RPMI8226 (cell line): ENCODE results near the gene CALML3.

Experiments used
- DNase-seq: peaks from one replicate; pipeline ENCODE4 v3.0.0-alpha.2; 2015

Gene CALML3

DNA sequence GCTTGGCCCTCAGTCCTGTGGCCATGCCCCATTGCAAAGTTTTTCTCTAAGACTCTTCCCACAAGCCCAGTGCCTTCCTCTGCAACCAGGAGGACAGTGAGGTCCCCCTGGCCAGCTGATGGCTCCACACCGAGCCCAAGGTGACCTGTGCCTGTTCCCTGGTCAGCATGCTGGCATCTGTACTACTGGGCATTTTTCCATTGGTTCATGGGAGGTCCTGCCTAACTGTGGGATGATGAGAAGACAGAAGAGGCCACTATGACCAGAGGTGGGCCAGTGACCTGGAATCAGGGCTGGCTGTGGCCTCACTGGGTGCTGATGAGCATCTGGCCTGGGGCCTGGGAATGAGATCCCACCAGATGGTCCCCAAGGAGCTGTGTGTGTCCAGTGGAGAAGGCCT lies 20.2 kb downstream of the CALML3 start:
- DNase-seq: no peak

DNA sequence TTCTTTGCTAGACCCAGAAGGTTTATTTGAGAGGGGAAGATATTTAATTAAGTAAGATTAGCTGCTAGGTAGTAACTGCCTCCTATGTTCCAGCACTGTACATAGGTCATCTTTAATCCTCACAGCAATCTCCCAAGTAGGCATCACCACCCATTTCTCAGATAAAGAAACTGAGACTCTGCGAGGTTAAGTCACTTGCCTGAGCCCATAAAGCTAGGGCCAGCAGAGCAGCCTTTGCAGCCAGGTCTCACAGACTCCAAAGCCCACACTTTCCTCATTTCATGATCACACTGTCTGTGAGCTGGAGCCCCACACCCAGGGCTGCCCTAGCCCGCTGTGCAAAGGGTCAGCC lies 20.6 kb downstream of the CALML3 start:
- DNase-seq: no peak

DNA sequence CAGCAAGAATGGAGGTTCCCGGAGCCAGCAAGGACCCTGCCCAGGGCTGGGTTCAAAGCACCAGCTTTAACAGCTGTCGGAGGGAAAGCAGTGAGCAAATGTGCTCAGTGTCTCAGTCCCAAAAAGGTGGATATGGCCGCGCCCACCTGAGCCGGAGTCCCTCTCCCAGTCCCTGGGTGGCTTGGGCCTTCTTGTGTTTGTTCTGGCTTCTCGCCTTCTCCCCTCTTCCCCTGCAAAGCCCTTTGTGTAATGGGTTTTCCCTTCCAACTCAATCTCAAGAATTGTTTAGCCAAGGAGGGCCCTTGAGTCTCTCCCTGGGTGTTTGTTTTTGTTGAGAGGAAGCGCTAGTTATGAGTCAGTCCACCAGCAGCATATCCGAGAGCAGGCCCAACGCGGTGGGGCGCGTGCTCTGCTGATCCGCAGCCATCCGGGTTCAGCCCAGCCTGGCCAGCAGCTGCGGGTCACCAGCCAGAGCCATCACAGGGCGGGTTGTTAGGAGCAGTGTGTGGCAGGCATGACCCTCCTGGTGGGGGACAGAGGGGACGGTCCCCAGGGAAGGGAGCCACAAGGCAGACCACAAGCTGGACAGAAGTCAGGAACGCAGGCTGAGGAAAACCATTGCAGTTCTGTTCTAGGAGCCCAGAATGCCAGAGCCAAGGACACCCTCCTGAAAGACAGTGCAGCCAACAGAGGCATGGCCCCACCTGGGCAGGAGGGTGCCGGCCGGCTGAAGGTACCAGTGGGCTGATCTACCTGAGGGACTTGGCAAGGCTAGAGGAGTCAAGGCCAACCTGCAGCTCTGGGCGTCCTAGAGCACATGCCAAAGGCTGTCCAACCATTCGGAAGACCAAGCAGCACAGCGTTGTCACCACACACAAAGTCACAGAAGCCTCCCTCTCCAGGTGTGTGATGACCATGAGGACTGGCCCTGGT lies 21.3 kb downstream of the CALML3 start:
- DNase-seq: no peak

DNA sequence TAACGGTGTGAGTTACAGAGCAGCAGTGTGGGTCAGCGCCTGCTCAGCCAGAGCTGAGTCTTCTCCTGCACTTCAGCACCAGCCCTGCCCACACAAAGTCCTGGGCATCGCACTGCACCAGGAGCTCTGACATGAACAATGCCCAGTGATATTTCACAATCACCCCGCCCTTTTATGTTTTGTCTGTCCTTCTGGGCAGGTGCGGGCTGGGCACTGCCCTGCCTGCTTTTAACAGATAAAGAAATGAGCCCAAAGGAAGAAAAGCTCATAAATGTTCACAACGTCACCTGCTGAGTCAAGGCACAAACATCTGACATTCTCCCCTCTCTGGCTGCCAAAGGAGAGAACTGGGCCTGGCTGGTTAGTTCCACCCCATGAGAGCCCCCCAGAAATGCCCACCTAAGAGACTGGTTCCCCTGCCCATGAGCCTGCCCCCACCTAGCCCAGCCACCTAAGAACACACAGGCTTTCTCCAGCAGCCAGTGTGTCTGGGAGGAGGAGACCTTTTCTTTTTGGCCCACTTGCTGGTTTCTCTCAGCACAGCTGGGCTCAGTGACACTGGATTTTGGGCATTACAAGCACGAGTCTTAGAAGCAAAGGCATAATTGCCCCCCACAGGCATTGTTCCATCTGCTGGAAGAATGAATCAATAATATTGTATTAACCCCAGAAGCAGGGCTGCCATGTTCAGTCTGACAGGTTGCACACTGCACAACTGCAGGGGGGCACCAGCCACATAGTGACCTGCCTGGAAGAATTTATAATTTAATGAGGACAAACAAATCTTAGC lies 22.3 kb downstream of the CALML3 start:
- DNase-seq: no peak

DNA sequence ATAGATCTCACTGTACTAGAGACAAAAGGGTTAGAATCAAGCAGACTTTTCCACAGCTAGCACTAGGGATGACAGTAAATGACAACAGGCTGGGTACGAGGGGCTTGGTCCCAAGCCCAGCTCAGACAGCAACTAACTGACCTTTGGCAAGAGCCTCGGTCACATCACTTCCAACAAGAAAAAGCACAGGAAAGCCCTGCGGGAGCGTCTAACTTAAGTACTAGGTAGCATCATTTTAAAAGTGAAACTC lies 22.8 kb downstream of the CALML3 start:
- no peak for DNase-seq

DNA sequence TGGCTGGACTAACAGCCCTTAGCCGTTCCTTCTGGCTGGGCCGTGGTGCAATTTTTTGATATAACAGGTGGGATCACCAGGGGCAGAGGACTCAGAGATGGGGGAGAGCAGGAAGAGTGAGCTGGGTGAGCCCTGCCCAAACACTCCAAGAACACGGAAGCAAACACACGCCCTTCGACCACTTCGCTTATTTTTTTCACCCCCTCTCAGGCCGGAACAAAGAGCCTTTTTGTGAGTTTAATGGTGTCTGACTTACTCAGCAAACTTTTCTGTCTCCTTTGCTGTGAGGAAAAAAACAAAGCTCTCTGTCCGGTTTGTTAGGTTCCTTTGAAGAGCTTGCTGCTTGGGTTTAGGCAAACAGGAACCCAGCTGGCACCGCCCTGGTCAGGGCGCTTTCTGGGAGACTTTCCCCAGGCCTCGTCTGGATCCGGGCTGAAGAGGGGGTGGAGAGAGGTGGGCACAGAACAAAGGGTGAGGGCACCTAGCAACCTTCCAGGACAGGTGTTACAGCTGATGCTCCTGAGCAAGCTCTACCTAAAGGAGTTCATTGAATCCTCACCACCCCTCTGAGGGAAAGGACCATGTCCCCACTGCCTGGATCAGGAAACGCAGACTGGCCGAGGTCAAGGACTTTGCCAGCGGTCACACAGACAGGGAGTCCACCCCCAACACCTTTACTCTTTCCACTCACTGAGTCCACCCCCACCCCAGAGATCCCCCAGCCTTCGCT lies 23.3 kb downstream of the CALML3 start:
- DNase-seq: no peak

DNA sequence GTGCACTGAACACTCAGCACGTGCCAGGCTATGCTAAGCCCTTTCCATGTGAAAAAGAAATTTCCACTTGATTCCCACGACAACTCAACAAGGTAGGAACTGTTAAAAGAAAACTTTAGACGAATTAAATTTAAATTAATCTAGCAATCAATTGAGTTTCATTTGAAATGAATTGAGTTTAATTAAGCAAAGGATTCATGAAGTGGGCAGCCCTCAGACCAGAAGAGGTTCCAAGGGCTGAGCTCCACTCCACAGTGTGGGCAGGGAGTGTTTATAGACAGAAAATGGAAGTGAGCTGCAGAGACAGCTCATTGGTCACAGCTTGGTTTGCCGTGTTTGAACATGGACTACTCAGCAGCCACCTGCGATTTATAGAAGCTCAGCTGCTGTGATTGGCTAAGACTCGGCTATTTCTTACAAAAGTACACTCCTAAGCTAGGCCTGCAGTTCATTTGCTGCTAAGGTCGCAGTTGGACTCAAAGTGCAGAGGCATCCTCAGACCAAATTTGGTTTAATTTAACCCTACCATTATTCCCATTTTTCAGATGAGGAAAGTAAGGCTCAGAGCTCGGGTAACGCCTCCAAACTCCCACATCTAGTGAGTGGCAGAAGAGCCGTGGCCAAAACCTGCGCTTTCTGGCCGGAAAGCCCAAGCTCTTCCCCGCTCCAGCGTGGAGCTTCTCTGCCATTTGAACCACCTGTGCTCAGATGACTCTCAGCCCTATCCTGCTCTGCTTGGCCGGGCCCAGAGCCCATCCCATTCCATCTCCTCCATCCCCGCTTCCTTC lies 24.9 kb downstream of the CALML3 start:
- no peak for DNase-seq

DNA sequence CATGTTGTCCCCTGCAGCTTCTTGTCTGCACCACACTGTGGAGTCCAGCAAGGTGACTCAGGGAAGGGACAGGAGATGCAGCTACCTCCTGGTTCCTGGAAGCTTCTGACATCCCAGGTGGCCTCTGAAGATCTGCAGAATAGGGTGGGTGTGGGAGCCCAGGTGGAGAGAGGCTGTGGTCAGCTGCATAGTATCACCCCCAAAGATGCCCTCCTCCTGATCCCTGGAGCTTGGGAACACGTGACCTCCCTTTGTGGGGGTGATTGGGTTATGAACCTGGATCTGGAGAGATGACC lies 25.4 kb downstream of the CALML3 start:
- DNase-seq: no peak

DNA sequence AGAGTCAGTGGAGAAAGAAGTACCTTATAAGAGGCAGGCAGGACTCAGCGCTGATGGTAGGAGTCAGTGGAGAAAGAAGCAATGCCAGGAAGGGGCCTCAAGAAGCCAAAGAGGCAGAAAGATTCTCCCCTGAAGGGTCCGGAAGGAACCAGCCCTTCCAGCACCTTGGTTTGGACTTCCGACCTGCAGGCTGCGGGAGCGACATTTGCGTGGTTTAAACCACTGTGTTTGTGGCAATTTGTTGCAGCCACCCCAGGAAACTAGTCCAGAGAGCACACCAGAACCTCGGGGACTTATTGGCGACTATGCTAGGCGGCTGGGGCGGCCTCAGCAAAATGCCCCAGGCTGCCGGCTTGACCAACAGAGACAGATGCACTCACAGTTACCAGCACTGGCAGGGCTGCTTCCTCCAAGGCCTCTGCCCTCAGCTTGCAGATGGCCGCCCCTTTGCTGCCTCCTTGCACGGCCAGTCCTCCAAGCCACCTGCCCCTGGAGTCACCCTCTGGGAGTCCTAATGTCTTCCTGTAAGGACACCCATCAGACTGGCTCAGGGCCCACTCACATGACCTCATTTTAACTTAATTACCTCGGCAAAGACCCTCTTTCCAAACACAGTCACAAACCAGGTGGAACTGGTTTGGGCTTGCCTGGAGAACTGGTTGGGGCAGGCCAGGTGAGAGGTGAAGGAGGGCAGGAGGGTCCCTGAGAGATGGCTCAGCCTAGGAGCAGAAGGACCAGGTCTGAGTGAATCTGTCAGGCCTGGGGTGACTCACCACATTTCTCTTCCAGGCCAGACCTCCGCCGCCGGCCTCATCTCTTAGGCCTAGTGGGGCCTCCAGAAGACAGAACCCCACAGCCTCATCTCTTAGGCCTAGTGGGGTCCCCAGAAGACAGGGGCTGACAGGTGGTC lies 26.1 kb downstream of the CALML3 start:
- DNase-seq: peak; percentile 65

DNA sequence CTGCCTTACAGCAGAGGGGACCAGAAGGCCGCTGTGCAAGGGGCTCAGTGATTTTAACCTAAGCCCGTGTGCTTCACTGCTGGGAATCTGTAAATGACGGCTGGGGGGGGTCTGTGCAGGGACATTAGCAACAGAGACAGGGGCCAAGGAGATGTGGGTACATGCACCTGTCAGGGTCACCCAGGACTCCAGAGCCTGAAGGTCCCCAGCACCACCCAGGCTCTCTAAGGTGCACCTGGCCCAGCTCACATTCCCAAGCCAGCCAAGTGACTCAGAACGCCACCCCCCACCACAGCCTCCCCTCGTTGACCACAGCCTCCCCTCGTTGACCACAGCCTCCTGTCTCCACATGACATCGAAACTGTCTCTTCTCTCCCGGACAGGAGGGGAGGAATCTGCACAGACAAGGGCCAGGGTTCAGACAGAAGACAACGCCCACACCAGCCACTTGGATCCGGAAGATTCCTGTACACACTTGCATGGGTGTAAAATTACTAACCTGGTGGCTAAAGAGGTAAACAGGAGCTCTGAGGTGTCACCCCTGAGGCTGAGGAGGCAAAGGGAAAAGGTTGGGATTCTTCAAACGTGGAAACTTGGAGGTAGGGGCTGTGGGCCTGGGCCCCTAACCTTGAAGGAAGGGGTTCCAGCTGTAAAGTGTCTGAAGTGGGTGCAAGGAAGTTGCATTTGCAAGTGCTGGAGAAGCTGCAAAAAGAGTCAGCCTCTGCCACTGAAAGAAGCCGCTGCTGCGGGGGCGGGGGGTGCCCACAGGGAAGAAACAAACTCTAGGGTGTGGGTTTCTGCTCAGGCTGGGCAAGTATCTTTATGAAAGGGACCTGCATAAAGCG lies 27.0 kb downstream of the CALML3 start:
- peak; percentile 95 for DNase-seq

DNA sequence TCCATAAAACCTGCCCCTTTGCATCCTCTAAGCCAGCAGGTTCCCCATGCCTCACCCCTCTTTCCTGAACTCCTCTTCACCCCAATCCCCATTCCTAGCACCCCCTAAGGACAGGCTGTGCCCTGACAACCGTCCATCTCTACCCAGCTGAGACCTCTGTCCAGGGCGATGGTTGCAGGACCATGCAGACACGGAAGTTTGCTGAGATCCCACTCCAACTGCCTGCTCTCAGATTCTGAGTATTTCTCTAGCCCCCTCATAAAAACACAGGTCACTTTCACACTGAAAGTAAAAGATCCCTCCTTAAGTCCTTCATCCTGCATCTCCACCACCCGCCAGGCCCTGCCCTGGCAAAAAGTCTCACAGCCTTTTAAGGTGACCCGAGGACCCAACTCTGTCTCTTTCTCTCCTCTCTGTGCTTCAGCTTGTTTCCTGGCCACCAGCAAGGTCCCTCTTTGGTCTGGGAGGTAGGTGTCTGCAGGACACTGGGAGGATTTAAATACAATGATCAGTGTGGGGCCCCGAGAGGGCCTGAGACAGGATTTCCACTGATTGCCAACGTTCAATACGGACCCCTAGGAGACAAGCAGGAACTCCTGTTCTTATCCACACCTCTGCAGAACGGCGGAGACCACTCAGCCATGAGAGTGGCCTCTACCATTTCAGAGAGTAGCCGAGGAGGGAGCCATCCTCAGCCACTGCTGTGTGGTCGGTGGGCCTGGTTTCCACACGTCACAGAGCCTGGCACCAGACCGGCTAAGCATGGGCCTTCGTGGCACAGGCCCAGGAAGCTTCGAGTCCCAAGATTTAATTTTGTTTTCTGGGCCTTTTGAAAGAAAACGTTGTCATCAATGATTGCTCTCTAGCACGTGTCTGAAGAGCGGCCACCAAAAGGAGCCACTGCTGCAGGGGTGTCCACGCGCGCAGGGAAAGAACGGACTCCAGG lies 27.9 kb downstream of the CALML3 start:
- DNase-seq: peak; percentile 46

DNA sequence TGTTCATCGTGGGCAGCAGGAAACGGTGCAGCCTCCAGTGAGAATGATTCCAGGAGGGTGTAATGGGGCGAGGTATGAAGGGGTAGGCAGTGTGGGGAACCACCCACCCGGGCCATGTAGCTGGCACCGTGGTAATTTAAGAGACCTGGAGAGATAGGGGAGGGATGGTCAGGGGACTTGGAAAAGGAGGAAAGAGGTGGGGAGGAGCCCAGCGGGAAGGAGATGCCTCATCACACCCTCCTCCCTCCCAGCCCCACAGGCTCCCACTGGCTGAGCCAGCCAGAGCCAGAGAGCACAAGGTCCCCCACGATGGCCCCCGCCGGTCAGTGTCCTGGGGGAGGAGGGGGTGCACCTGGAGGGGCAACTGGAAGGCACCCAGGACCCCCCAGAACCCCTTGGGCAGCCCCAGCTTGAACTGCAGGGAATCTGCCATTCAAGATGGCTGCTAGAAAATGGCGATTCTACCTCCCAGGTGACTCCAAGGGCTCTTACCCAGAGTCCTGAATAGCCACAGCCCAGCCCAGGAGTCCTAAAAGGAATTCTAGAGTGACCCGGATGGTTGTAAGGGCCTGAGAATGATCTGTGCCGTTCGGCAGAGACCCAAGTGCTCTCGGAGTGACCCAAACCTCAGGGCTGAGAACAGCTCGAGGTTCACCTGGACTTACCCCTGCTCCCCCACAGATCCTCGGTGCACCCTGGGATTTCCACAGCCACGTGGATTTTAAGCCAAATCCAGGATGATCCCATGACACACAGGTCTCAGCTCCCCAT lies 28.8 kb downstream of the CALML3 start:
- DNase-seq: no peak

DNA sequence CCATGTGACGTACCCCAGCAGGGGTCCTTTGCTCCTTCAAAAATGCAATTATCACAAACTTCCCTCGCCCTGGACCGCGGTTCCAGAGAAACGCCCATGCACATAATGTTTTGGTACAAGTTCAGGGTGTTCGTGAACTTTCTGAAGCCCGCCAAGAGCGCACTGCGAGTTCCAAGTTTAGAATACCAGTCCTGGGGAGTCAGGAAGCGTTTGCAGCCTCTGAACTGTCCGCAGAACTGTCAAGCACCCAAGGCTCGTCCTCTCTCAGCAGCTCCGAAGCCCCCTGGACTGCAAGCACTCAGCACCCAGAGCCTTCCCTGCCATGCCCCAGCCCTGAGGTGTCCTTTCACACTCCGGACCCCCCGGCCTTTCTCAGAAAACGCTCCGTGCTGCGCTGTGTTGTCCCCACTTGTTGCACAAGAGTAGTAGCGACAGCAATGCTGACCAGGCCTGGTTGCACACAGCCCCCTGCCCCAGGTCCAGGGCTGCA lies 30.3 kb downstream of the CALML3 start:
- DNase-seq: peak; percentile 33

DNA sequence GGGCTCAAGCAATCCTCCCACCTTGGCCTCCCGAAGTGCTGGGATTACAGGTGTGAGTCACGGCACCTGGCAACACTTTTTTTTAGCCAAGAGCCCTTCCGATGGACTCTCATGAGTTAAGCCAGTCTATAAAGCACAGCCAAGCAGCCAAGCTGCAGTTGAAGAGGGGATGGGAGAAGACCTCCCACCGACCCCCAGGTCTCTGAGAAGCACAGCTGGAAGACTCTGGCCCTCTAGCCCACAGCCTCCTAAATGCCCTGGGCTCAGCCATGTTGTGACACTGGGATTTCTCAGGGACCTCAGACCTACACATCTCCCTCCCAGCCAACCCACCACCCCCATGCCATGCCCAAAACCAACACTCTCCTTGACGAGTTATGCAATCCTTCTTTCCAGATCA lies 31.1 kb downstream of the CALML3 start:
- no peak for DNase-seq

DNA sequence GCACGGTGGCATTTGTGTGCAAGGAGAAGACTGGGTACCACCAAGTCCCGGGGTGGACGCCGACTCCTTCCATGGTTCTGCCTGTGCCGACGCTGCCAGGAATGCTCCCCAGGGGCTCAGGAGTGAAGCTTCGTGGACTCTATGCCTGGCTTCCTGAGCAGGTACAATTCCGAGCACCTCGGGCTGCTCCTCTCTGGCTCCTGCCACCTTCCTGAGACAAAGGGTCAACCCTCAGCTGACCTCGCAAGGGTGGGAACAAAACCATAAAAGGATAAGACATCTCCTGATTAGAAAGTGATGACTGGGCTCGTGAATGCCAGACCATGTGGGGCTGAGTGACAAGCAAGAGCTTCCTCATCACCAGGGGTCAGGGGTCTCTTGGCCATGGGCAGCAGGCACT lies 31.8 kb downstream of the CALML3 start:
- DNase-seq: no peak

DNA sequence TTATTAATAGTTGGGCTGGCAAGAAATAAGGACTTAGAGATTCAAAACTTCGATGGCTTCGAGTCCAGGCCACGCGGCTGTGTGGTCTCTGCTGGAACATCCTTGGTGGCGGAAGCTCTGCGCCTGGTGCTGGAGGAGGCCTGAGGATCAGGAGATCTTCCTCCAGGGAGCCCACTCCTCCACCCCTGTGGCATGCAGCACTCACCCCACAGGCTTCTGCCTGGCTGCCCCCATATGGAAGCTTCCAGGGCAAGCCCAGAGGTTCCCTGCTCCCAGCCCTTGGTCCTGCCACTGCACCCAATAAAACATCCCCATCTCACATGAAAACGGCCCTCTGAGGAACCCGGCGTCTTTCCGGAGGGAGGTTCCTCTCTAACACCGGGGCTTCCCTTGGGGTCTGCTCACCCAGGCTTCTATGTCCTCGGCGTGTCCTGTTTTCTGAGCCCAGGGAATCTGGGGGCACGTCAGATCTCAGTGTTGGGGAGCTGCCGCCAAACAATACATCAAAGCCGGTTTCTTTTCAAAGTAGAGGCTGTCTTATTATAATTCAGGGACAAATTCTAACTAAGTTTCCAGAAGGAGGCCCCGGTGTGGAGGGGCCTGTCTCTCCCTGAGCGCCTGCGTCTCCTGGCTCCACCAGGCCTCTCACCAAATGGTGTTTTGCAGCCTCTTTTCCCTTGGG lies 32.4 kb downstream of the CALML3 start:
- no peak for DNase-seq

DNA sequence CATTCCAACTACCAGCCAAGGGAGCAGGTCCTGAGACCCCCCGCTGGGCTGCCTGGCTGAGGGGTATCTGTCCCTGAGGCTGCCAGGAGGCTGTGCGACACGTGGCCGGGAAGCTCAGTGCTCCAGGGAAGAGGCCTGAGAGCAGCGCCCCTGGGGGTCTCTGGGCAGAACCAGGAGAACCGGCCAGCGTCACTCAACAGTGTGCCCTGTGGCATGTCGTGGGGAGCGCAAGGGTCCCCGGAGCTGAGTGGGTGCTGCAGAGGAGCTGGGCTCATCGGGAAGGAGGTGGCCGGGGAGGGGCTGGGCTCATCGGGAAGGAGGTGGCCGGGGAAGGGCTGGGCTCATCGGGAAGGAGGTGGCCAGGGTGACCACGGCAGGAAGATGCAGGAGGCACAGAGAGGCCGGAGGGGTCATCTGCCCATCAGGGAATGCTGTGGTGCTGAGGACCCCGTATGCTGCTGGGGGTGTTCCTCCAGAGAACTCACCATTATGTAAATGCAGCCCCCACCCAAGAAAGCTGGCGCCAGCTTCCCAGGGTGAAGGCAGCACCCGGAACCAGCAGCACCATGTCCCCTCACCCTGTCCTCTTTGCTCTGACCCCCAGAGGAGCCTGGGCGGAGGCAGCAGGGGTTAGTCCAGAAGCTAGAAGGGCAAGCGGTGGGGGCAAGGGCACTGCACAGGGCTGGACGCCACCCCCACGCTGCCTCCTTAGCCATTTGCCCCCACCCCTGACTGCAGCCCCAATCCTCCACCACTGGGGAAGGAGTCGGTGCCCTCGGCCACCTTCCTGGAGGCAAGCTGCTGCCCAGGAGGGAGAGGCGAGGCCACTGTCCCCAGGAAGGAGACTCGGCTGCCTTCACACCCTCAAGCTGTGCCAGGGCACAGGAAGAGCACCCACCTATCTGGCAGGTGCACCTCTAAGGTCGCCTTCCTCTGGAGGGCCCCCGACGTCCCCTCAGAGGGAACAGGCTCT lies 33.3 kb downstream of the CALML3 start:
- no peak for DNase-seq
